Lower leg skin (tissue), 3 donors: ENCODE measurements around the gene SPON1.

Source experiments
- POLR2A ChIP-seq, 2 donors: fragments of 450-650 bp; IDR thresholded peaks; one replicate each; pipeline ENCODE4 v1.6.1; 2016 to 2017; ENCODE audit warnings: antibody characterized with exemption in 2 of 2, mild to moderate bottlenecking in 1 of 2, moderate library complexity in 1 of 2
- TF ChIP-seq, protein P1 (sequence below), 3 donors: fragments of 450-650 bp; IDR thresholded peaks; one replicate each; pipeline ENCODE4 v1.5.1; 2016; ENCODE audit warnings: antibody characterized with exemption in 3 of 3, mild to moderate bottlenecking in 3 of 3, moderate library complexity in 2 of 3

DNA sequence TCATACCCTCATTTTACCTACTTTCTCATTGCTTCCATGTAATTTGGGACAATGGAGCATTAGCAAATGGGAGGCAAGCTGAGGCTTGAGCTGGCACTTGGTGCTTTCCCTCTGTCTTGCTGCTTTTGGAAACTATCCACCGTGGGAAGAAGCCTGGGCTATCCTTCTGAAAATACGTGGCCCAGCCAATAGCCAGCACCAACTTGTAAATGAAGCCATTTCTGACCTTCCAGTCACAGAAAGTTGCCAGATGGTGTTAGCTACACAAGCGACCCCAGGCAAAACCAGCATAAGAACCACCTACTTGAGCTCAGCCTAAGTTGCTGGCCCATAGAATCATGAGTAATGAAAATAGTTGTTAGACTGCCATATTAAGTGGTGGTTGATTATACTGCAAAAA, 18.5 kb upstream of the SPON1 start:
- TF ChIP-seq, protein P1, sequence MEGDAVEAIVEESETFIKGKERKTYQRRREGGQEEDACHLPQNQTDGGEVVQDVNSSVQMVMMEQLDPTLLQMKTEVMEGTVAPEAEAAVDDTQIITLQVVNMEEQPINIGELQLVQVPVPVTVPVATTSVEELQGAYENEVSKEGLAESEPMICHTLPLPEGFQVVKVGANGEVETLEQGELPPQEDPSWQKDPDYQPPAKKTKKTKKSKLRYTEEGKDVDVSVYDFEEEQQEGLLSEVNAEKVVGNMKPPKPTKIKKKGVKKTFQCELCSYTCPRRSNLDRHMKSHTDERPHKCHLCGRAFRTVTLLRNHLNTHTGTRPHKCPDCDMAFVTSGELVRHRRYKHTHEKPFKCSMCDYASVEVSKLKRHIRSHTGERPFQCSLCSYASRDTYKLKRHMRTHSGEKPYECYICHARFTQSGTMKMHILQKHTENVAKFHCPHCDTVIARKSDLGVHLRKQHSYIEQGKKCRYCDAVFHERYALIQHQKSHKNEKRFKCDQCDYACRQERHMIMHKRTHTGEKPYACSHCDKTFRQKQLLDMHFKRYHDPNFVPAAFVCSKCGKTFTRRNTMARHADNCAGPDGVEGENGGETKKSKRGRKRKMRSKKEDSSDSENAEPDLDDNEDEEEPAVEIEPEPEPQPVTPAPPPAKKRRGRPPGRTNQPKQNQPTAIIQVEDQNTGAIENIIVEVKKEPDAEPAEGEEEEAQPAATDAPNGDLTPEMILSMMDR (IDR thresholded peaks at IDR 0.05) = no peak
- TF ChIP-seq POLR2A (IDR thresholded peaks at IDR 0.05) = no peak
